NCI-H2107 treated with DMSO at 0.1 percent for 48 hours (cell line): ENCODE data around the gene PRSS56.

Source experiments
- DNase-seq: peaks from one replicate; lab custom pipeline; 2025; ENCODE audit not compliant: unreplicated experiment; lab: John Stamatoyannopoulos, UW

PRSS56 gene

DNA sequence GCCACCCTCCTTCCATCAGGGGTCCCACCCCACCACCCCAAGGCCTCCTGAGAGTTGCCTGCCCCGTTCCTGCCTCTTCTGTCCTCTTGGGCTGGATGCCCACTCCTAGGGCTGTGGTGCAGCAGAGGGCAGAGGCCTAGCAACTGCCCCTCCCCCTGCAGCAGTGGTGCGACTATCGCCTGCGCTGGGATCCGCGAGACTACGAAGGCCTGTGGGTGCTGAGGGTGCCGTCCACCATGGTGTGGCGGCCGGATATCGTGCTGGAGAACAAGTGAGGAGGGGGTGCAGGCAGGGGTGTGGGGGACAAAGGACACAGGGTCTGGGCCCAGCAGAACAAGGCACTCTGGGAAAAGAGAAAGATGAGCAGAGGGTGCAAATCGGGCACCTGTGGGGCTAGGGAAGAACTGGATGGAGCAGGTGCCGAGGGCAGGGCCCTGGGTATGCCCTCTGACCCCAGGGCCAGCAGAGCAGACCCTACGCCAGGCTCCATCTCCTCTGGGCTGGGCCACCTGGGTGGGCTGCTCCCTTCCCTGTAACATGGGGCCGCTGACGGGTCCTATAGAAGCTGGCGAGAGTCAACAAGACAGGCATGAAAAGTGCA, 20.4 kb downstream of the PRSS56 start:
- DNase-seq: no peak

DNA sequence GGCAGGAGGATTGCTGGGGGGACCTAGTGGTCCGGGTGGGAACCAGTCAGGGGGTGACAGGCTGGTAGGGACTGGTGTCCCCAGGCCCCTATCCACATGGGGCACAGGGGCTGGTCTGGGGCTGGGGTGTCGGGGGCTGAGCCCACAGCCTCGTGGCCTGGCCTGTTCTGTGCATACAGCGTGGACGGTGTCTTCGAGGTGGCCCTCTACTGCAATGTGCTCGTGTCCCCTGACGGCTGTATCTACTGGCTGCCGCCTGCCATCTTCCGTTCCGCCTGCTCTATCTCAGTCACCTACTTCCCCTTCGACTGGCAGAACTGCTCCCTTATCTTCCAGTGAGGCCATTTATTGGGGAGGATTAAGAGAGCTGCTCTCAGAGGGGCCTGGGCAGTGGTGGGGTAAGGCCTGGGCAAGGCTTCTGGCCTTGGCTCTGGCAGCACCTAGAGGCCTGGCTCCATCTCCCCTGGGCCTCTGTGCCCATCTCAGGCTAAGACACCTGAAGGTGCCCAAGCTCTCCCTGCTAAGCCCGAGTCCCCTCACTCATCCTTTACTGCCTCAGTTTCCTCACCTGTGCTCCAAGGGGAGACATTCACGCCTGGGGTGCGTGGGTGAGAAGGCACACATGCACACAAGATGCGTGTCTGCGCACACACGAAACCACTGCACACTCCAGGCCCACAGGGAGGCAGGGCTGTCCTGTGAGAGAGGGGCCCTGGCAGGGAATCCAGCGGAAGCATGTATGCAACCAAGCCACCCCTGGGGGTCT, 21.2 kb downstream of the PRSS56 start:
- no peak for DNase-seq

DNA sequence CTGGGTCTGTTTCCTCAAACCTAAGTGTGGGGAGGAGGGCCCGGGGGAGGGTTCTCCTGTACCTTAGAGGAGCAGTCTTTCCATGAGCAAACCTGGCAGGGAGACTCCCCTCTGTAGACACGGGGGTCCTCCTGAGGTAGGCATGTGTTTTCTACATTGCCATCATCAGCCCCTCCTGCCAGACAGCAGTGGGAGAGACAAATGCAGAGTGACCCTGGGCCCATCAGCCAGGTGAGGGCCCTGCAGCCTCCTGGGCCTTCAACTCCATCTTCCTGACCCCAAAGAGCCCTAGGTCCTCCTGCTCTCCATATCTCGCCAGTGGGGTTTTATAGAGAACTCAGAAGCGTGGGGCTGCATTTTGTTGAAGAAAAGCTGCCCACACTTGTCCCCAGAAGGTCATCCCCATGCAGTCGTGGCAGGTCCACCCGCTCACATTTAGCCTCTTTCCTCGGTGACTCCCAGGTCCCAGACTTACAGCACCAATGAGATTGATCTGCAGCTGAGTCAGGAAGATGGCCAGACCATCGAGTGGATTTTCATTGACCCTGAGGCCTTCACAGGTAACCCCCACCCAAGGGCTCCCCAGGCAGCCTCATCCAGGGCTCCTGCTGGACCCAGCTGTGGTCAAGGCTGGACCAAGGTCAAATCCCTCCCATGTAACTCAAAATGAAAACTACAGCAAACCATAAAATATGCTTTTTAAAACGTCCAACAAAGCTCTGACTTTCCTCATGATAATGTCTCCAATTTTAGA, 21.9 kb downstream of the PRSS56 start:
- DNase-seq: no peak

DNA sequence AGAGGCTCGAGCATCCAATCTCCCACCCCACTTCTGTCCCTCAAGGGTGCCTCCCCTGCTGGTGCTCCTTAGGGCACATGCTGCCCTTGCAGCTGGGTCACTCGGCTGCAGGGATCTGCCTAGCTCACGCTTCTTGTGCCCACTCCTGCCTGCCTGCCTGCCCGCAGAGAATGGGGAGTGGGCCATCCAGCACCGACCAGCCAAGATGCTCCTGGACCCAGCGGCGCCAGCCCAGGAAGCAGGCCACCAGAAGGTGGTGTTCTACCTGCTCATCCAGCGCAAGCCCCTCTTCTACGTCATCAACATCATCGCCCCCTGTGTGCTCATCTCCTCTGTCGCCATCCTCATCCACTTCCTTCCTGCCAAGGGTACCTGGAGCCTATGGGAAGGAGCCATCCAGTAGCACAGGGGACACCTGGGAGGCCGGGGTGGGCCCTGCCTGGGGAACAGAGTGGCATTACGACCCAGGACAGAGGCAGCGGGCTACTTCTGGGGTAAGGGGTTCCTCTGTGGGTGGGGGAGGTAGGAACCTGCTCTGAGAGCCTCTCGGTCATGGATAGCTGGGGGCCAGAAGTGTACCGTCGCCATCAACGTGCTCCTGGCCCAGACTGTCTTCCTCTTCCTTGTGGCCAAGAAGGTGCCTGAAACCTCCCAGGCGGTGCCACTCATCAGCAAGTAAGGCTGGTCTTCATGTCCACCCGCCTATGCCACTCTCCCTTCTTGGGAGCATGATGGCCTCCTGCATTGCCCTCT, 22.7 kb downstream of the PRSS56 start:
- DNase-seq: no peak

DNA sequence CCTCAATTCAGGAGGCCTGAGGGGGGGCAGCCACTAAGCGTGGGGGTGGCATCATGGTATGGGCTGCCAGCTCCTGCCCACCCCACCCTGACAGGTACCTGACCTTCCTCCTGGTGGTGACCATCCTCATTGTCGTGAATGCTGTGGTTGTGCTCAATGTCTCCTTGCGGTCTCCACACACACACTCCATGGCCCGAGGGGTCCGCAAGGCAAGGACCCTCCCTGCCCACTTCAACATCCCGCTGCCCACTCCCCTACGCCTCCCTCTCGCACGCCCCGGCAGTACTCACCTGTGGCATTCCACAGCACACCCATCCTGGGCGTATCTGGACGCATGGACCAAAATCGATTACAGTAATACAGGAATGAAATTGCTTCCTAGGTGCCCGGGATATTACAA, 23.3 kb downstream of the PRSS56 start:
- DNase-seq: no peak

DNA sequence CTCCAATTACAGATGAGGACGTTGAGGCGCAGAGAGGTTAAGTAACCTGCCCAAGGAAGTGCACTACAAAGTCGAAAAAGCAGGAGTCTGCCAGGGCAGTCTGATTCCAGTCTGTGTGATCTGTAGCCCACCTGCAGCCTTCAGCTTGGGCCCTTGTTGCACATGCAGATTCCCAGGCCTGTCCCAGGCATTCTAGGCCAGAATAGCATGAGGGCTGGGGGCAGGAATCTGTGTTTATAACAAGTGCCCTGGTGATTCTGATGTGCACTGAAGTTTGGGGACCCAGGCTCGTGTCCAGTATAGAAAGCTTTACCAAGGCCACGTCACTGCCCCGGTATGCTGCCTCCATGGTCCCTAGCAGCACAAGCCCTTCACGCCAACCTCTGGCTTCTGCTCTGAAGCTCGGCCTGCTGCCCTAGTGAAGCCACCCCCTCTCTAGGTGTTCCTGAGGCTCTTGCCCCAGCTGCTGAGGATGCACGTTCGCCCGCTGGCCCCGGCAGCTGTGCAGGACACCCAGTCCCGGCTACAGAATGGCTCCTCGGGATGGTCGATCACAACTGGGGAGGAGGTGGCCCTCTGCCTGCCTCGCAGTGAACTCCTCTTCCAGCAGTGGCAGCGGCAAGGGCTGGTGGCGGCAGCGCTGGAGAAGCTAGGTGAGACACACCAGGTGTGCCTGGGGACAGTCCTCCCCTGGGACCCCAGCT, 23.9 kb downstream of the PRSS56 start:
- DNase-seq: no peak

DNA sequence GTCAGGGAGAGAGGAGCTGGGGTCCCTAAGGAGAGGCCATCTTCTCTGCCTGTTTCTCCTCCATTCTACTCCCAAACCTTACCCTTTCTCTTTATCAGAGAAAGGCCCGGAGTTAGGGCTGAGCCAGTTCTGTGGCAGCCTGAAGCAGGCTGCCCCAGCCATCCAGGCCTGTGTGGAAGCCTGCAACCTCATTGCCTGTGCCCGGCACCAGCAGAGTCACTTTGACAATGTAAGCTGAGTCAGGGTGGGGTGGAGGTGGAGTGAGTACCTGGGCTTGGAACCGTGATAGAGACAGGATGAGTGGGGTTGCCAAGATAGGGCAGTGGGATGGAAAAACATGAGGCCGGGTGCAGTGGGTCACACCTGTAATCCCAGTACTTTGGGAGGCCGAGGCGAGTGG, 24.5 kb downstream of the PRSS56 start:
- DNase-seq: no peak

DNA sequence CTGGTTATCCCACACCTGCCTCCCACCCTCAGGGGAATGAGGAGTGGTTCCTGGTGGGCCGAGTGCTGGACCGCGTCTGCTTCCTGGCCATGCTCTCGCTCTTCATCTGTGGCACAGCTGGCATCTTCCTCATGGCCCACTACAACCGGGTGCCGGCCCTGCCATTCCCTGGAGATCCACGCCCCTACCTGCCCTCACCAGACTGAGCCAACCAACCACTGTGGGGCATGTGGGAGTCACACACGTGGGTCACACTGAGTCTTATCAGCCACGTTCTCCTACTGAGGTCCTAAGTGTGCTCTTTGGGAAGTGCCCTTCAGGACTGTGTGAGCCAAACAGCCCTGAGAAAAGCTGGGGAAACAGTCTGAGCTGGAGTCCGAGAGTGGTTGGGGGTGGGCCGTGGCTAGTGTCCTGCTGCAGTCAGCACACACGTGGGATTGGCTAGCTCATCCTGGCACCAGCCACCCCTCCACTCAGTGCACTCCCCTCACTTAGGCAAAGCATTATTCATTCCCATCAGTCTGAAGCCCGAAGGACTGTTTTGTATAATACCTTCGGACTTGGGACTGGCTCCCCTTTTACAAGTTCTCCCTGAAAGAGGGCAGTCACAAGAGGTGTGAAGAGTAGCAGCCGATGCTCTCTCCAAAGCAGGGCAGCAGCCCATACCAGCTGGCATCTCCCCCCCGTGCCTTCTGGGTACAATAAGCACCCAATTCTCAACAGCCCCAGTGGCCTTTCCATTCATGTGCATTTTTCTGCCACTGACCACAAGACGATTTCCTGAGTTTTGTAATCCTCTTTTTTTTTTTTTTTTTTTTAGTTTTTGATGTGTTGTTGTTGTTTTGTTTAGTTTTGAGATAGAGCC, 25.6 kb downstream of the PRSS56 start:
- DNase-seq: no peak

DNA sequence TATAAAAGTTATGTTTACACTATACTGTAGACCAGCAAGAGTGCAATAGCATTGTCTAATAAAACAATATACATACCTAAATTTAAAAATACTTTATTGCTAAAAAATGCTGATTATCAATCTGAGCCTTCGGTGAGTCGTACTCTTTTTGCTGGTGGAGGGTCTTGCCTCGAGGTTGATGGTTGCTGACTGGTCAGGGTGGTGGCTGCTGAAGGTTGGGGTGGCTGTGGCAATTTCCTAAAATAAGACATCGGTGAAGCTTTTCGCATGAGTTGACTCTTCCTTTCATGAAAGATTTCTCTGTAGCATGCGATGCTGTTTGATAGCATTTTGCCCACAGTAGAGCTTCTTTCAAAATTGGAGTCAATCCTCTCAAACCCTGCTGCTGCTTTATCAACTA, 27.8 kb downstream of the PRSS56 start:
- DNase-seq: no peak

DNA sequence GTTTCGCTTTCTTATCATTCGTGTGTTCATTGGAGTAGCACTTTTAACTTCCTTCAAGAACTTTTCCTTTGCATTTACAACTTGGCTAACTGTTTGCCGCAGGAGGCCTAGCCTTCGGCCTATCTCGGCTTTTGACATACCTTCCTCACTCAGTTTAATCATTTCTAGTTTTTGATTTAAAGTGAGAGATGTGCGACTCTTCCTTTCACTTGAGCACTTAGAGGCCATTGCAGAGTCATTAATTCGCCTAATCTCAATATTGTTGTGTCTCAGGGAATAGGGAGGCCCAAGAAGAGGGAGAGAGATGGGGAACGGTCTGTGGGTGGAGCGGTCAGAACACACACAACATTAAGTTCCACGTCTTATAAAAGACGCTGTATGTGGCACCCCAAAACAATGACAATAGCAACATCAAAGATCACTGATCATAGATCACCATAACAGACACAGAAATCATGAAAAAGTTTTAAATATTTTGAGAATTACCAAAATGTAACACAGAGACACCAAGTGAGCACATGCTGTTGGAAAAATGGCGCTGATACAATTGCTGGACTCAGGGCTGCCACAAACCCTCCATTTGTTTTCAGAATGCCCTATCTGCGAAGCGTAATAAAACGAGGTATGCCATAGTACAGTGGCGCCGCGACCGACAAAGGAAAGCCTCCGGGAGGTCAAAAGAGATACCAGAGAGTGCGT, 29.6 kb downstream of the PRSS56 start:
- no peak for DNase-seq

DNA sequence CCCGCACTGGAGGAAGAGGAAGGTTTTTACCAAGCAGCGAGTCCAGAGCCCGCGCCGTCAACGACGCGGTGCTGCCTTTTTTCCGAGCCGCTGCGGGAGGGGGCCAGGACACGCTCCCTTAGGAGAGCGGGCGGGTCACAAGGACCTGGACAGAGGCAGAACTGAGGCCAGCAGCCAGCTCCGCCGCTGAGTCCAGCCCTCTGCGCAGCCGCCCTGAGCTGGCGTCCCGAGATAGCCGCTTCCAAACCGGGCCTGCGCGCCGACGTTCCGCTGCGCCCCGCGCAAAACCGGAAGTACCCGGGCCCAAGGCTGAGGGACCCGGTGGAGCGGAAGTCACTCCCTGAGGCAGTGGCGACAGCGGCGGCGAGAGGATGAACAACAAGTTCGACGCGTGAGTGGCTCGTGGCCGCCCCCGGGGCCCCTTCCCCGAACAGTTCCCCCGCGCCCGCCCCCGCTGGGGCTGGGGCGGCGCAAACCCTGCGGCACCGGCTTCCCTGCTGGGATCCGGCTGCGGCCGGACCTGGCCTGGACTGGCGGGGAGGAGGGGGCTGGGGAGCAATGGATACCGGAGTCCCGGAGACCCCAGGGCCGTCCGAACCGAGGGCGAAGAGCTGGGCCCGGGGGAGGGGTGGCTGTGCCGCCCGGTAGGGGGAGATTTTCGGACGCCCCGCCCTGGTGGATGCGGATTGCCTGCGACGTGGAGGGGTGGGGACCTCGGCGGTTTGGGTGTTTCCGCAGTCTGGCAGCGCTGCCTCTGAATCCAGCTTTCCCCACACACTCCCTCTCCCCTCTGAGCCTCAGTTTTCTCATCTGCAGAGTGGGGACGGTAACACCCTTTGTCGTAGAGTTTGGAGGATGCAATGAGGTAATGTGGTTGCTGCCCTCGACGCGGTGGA, 30.4 kb downstream of the PRSS56 start, which contains the start of the genes EIF4E2 and TIGD1:
Gene EIF4E2 (plus strand): TSS at position 336 of the 896 bp plus-strand sequence. CDS start 36 bp downstream, at position 372.
Gene TIGD1 (minus strand): TSS at position 204 of the 896 bp plus-strand sequence. CDS start 675 bp downstream, outside the sequence.
- DNase-seq: peak; percentile 58

DNA sequence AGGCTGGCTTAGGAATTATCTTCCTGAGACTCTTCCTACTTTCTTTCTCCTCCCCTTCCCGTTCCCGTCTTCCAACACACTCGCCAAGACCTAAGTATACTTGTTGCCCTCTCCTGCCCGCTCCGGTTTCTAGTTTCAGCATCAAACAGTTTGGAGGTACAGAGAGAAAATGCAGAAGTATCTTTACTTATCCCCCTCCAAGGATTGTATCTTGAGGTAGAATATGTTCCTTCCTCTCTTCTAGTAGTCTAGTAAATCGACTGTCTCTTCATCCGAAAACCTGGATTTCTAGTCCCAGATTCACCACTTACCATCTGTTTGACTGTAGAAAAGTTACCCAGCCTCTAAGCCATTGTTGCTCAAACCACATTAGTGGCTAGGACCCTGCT, 31.1 kb downstream of the PRSS56 start:
- no peak for DNase-seq

DNA sequence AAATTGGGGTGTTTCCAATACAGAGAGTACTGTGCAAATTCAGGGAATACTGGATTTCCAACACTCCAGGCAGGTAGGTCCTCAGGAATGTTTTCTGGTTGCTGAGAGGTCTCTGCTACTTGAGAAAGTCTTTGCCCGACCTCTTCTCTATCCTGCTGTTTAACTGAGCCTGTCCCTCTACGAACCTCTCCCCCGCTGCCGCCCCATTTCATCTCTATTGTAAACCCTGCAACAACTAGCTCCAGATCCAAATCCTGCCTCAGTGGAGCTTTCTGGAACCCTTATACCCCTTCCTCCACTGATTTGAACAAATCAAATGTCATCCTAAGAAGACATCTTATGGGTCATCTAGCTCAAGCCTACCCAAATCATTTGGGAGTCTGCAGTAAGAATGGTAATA, 31.6 kb downstream of the PRSS56 start:
- DNase-seq: no peak

DNA sequence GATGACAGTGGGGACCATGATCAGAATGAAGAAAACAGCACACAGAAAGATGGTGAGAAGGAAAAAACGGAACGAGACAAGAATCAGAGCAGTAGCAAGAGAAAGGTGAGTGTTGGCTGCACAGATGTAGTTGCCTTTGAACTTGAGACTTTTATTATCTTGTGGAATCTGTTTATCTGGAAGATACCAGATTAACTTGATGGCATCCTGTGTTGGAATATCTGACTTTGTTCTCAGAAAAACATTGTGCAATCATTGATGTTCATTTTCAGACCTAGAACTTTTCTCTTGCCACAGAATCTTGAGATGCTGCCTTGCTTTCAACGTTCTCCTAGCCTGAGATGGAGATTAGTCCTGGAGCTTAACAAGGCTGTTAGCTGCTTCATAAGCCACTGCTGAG, 36.2 kb downstream of the PRSS56 start:
- no peak for DNase-seq

DNA sequence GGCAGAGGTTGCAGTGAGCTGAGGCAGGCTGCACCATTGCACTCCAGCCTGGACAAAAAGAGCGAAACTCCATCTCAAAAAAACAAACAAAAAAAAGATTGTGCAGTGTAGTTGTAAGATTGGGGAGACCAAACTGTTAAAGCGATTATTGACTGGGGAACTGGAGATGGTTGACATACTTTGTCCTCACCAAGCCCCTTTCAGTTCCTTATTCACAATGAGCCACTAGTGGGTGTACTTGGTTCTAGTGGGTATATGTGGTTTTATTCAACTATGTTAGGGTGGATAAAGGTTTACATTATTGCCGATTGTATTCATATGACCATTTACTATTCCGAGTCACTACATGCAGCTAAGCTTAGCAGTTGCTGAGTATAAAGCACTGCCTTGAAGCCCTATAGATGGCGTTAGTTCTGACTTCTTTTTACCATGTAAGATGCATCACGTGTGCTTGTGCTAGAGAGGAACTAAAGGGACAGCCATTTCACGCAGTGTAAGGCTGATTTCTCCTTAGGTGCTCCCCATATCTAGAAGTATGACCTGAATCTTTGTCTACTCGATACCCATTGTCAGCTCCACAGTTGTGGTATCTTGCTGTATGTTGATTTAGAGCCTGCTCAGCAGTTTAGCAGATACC, 42.4 kb downstream of the PRSS56 start:
- no peak for DNase-seq

DNA sequence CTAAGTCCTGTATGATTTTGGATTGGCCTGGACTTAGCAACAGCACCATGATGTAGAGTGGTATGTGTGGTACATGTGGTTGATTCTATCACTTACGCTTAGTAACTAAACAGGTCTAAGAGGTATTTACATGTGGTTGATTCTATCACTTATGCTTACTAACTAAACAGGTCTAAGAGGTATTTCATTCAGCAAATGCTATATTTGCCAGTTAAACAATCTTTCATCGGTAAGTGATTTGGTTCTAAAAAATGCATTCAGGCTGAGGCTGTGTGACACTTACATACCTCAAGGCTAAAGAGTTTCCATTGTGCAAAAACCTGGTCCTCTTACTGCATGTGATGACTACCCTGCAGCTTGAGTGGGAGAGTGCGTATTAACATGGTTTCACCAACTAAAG, 43.4 kb downstream of the PRSS56 start:
- no peak for DNase-seq

DNA sequence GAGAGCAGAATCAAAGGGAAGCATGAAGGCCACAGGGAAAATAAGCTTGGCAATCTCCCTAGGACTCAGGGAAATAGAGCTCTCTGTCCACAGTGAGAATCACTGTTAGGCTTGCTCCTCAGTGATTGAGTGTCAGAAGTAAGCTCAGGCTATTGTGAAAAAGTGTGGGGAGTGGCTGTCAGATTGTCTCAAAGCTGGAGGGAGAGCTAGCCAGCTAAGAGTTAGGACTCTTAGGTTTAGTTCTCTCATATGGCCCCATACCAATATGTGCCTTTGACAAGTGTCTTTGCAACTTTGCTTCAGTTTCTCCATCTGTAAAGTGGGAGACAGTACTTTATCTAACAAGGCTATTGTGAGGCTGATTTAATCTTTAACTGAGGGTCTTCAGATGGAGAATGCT, 47.5 kb downstream of the PRSS56 start:
- no peak for DNase-seq

DNA sequence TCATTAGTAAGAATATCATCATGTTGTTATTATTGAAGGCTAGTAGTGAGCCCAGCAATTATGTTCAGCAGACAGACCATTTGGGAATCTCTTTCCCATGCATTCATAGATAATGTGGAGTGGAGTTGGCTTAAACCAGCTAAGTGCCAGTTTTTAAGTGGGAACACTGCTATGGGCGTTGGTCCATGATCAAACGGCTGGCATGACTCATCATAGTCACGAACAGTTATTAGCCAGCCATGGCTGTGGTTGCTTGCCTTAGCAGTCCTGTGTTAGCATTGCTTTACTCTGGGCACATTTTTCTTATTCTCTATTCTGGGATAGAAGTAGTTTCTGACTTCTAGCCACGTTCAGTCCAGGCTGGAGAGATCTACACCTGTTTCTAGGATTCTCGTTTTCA, 48.0 kb downstream of the PRSS56 start:
- DNase-seq: no peak
